Measurements from ENCODE around the gene PPP1CB.

PPP1CB gene

DNA sequence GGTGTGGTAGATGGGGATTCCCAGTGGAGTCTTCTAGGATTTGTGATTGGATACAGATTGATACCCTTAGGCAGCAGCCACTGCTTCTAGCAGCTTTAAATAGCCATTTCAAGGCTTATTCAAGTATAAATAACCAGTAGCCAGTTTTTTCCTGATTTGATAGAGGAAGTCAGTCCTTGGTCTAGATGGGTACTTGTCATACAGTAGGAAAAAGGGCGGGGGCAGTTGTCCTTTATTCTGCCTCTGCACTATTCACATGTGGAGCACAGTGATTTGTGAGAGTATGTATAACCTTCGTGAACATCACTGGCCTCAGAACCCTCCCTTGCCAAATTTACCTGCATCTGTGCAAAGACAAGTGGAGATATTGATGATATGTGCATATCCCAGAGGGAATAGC, 6.8 kb downstream of the PPP1CB start:
- Histone ChIP-seq H3K27me3 (replicated peaks; ENCODE audit: control insufficient read depth, insufficient read depth, low read length) (no peaks in the 10 kb centered on the region), H3K9me3 (ENCODE audit: control insufficient read depth, low read length) (no peaks in the 10 kb centered on the region), H3K36me3 (ENCODE audit: control insufficient read depth, insufficient read depth, low read length, severe bottlenecking) (peaks cover 18% of the 10 kb centered on the region), H3K9ac (ENCODE audit: low read length) (no peak overlapping the region), H3K4me1 (ENCODE audit: control insufficient read depth, insufficient read depth, low read length) (peaks cover 48% of the 10 kb centered on the region), H3K4me3 (ENCODE audit: low read length) (no peak overlapping the region)
- DNase-seq (ENCODE audit: low read depth): no peak

DNA sequence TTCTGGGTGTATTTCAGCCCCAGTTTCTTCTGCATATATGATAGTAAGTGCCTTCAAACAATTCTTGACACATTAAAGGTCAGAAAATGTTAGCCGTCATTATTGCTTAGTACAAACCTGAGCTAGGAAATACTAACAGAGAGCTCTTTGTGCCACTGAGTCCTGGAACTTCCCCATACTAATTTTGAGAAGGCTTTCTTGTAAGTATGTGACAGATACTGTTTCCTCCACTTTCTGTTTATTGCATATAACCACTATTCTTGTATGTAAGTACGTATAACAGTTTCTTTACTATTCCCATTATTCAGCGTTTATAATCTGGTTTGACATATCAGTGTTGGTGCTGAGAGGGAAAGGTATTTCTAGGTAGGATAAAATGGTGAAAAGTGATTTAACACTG, 9.8 kb downstream of the PPP1CB start:
- Histone ChIP-seq H3K9me3 (ENCODE audit: control insufficient read depth, low read length) (no peaks in the 10 kb centered on the region), H3K9ac (ENCODE audit: low read length) (no peak overlapping the region), H3K4me3 (ENCODE audit: low read length) (no peak overlapping the region), H3K27me3 (replicated peaks; ENCODE audit: control insufficient read depth, insufficient read depth, low read length) (no peaks in the 10 kb centered on the region), H3K4me1 (ENCODE audit: control insufficient read depth, insufficient read depth, low read length) (peaks cover 43% of the 10 kb centered on the region), H3K36me3 (ENCODE audit: control insufficient read depth, insufficient read depth, low read length, severe bottlenecking) (peaks cover 18% of the 10 kb centered on the region)
- no peak for DNase-seq (ENCODE audit: low read depth)

DNA sequence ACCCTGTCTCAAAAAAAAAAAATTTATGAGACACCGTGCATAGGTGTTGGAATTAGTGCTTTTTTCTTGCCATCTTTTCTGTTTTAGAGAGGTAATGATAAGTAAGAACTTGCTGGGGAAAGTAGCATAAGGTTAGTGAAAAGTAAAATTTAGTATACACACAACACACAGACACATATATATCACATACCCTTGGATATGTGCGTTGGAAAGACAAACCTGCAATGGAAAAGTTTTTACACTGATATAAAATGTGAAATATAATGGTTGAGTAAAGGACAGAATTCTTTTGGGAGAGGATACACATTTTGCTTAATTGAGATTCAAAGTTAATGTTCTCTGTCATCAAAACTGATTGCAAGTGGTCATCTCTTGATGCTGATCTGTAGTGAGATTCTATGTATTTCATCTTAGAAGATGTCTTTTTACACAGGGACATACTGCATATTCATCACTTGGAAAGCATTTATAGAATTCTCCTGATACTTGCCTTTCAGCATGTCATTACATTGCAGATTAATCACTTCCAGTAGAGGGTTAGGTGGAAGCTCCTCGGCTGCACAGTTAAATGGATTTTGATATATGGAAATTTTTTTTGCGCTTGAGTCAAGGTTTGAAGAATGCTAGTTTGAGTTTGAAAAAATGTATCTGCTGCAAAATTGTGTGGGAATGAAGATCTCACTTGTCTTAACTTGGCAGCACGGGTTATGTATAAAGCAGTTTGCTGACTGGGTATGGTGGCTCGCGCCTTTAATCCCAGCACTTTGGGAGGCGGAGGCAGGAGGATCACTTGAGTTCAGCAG, 13.5 kb downstream of the PPP1CB start:
- no peaks in the 10 kb centered on the region for H3K27me3 ChIP-seq (replicated peaks; ENCODE audit: control insufficient read depth, insufficient read depth, low read length)
- peaks cover 12% of the 10 kb centered on the region for H3K36me3 ChIP-seq (ENCODE audit: control insufficient read depth, insufficient read depth, low read length, severe bottlenecking)
- DNase-seq (ENCODE audit: low read depth): no peak
- no peak overlapping the region for H3K4me3 ChIP-seq (ENCODE audit: low read length)
- H3K9ac ChIP-seq (ENCODE audit: low read length): no peak overlapping the region
- no peaks in the 10 kb centered on the region for H3K9me3 ChIP-seq (ENCODE audit: control insufficient read depth, low read length)
- H3K4me1 ChIP-seq (ENCODE audit: control insufficient read depth, insufficient read depth, low read length): peaks cover 36% of the 10 kb centered on the region

DNA sequence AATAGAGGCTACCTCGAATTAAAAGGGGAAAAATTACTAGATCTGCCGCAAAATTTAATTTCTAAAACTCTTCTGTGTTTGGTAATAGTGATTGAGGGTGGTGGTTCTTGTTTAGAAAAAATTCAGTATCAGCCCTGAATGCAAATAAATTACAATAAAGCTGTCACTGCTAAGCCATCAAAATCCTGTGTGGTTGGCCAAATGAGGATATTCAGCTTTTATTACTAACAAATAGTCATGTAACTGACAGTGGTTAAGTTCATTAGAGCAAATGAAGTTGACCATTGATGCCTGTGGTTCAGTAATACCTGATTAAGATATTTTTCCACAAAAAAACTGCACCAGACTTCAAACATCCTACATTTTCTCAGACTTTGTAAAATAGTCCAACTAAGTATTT, 14.4 kb downstream of the PPP1CB start:
- no peak for DNase-seq (ENCODE audit: low read depth)
- Histone ChIP-seq H3K9ac (ENCODE audit: low read length) (no peak overlapping the region), H3K9me3 (ENCODE audit: control insufficient read depth, low read length) (no peaks in the 10 kb centered on the region), H3K36me3 (ENCODE audit: control insufficient read depth, insufficient read depth, low read length, severe bottlenecking) (peaks cover 5% of the 10 kb centered on the region), H3K27me3 (replicated peaks; ENCODE audit: control insufficient read depth, insufficient read depth, low read length) (no peaks in the 10 kb centered on the region), H3K4me1 (ENCODE audit: control insufficient read depth, insufficient read depth, low read length) (peaks cover 36% of the 10 kb centered on the region), H3K4me3 (ENCODE audit: low read length) (no peak overlapping the region)

DNA sequence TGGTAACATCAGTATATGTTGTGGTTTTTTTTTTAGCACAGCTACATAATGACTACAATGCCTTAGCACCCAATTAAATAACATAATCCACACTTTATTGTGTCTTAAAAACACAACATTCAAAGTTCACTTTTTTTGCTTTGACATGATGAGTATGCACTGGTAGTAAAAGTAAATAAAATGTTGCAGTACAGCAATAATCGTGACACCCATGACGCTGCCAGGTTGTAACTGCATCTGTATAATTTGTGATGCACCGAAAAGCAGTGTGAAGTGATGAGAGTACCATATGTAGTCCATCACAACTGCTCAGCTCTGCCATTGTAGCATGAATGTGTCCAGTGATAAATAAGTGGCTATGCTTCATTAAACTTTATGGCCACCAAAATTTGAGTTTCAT, 15.7 kb downstream of the PPP1CB start:
- H3K4me3 ChIP-seq (ENCODE audit: low read length): no peak overlapping the region
- H3K4me1 ChIP-seq (ENCODE audit: control insufficient read depth, insufficient read depth, low read length): peaks cover 31% of the 10 kb centered on the region
- no peaks in the 10 kb centered on the region for H3K36me3 ChIP-seq (ENCODE audit: control insufficient read depth, insufficient read depth, low read length, severe bottlenecking)
- DNase-seq (ENCODE audit: low read depth): no peak
- no peaks in the 10 kb centered on the region for H3K27me3 ChIP-seq (replicated peaks; ENCODE audit: control insufficient read depth, insufficient read depth, low read length)
- no peaks in the 10 kb centered on the region for H3K9me3 ChIP-seq (ENCODE audit: control insufficient read depth, low read length)
- H3K9ac ChIP-seq (ENCODE audit: low read length): no peak overlapping the region

DNA sequence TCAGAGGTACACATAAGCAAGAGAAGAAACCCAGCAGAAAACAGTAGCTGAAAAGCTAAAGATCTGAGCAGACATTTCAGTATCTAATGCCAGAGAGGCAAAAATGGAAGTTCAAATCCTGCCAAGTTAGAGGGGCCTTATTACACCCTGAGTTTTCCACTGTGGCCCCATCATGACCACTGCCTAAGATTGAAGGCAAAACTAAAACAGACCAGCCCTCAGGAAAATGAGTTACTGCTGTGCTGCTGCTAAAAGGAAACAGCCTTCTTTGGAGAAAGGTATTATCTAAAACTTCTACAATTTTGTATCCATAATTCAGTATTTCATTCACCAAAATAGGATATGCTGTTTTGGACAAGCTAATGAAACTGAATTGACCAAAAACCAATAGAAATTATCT, 16.8 kb downstream of the PPP1CB start:
- H3K36me3 ChIP-seq (ENCODE audit: control insufficient read depth, insufficient read depth, low read length, severe bottlenecking): no peaks in the 10 kb centered on the region
- H3K27me3 ChIP-seq (replicated peaks; ENCODE audit: control insufficient read depth, insufficient read depth, low read length): no peaks in the 10 kb centered on the region
- H3K9ac ChIP-seq (ENCODE audit: low read length): no peak overlapping the region
- H3K4me1 ChIP-seq (ENCODE audit: control insufficient read depth, insufficient read depth, low read length): peaks cover 21% of the 10 kb centered on the region
- no peak overlapping the region for H3K4me3 ChIP-seq (ENCODE audit: low read length)
- DNase-seq (ENCODE audit: low read depth): no peak
- H3K9me3 ChIP-seq (ENCODE audit: control insufficient read depth, low read length): no peaks in the 10 kb centered on the region

DNA sequence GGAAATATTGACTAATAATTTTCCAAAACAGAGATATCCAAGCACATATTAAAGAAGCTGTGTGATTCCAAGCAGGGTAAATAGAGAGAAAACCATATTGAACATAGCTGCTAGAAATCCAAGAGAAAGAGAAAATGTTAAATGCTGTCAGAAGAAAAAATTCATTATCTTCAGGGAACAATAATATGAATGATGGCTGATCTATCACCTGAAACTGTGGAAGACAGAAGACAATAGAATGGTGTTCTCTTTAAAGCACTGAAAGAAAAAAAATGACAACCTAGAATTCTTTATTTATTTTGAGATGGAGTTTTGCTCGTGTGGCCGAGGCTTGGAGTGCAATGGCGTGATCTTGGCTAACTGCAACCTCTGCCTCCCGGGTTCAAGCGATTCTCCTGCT, 17.3 kb downstream of the PPP1CB start:
- Histone ChIP-seq H3K27me3 (replicated peaks; ENCODE audit: control insufficient read depth, insufficient read depth, low read length) (no peaks in the 10 kb centered on the region), H3K4me3 (ENCODE audit: low read length) (no peak overlapping the region), H3K9me3 (ENCODE audit: control insufficient read depth, low read length) (no peaks in the 10 kb centered on the region), H3K9ac (ENCODE audit: low read length) (no peak overlapping the region), H3K36me3 (ENCODE audit: control insufficient read depth, insufficient read depth, low read length, severe bottlenecking) (no peaks in the 10 kb centered on the region), H3K4me1 (ENCODE audit: control insufficient read depth, insufficient read depth, low read length) (peaks cover 19% of the 10 kb centered on the region)
- no peak for DNase-seq (ENCODE audit: low read depth)

DNA sequence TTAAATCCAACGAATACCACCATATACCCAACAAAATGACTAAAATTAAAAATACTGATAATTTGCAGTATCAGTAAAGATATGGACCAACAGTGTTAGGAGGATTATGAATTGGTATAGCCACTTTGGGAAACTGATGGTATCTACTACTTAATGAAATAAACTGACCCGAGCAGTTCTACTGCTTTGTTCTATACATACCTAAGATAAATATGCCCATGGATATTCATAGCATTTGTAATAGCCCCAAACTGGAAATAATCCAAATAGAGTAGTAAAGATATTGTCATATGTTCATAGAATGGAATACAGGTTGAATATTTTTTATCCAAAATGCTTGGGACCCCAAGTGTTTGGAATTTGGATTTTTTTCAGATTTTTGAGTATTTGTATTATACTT, 20.7 kb downstream of the PPP1CB start:
- DNase-seq (ENCODE audit: low read depth): no peak
- Histone ChIP-seq H3K4me3 (ENCODE audit: low read length) (no peak overlapping the region), H3K36me3 (ENCODE audit: control insufficient read depth, insufficient read depth, low read length, severe bottlenecking) (peaks cover 2% of the 10 kb centered on the region), H3K9me3 (ENCODE audit: control insufficient read depth, low read length) (no peaks in the 10 kb centered on the region), H3K4me1 (ENCODE audit: control insufficient read depth, insufficient read depth, low read length) (peaks cover 2% of the 10 kb centered on the region), H3K27me3 (replicated peaks; ENCODE audit: control insufficient read depth, insufficient read depth, low read length) (no peaks in the 10 kb centered on the region), H3K9ac (ENCODE audit: low read length) (no peak overlapping the region)

DNA sequence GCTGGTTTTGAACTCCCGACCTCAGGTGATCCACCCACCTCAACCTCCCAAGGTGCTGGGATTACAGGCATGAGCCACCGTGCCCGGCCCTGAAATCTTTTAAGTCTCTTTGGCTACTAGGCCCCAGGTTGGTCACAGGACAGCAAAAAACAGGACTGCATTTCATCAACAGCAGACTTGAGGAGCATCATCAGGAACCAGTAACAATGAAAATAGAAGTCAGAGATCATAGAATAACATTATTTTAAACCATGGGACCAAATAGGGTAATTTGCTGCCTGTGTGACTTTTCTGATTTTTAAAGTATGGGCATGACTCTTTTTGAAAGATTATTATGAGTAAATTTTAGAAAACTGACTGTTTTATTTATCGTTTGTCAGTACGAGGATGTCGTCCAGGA, 24.8 kb downstream of the PPP1CB start:
- Histone ChIP-seq H3K36me3 (ENCODE audit: control insufficient read depth, insufficient read depth, low read length, severe bottlenecking) (peaks cover 43% of the 10 kb centered on the region), H3K4me1 (ENCODE audit: control insufficient read depth, insufficient read depth, low read length) (no peaks in the 10 kb centered on the region), H3K9me3 (ENCODE audit: control insufficient read depth, low read length) (no peaks in the 10 kb centered on the region), H3K4me3 (ENCODE audit: low read length) (no peak overlapping the region), H3K27me3 (replicated peaks; ENCODE audit: control insufficient read depth, insufficient read depth, low read length) (no peaks in the 10 kb centered on the region), H3K9ac (ENCODE audit: low read length) (no peak overlapping the region)
- DNase-seq (ENCODE audit: low read depth): no peak

DNA sequence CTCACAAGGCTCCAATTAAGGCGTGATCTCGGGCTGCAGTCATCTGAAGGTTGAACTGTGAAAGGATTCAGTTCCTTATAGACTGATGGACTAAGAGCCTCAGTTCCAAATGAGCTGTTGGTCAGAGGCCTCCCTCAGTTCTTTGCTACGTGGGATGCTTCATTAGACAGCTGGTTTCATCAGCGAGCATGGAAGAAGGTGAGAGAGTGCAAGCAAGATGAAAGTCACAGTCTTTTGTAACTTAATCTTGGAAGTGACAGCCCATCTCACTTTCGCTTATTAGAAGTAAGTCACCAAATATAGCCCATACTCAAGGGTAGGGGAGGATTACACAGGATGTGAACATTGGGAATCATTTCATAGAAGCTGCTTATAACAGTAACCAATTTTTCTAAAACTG, 26.8 kb downstream of the PPP1CB start:
- Histone ChIP-seq H3K4me1 (ENCODE audit: control insufficient read depth, insufficient read depth, low read length) (no peaks in the 10 kb centered on the region), H3K9ac (ENCODE audit: low read length) (no peak overlapping the region), H3K4me3 (ENCODE audit: low read length) (no peak overlapping the region), H3K36me3 (ENCODE audit: control insufficient read depth, insufficient read depth, low read length, severe bottlenecking) (peaks cover 62% of the 10 kb centered on the region), H3K9me3 (ENCODE audit: control insufficient read depth, low read length) (no peaks in the 10 kb centered on the region), H3K27me3 (replicated peaks; ENCODE audit: control insufficient read depth, insufficient read depth, low read length) (no peaks in the 10 kb centered on the region)
- no peak for DNase-seq (ENCODE audit: low read depth)

DNA sequence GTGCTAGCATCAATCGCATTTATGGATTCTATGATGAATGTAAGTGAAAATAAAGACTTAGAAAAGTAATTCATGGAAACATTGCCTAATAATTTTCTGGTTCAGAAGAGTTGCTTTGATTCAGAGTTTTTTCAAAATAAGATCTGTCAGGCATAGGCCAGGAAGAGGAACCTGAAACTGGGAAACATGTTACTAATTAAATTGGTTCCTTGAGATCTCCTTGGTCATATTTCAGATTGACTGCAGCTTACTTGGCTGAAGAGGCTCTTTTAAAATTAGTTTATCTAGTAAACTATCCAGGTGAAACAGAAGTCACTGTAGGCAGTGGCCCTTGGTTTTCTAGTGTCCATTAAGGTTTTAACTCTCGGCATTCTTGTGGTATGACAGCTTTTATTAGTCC, 27.4 kb downstream of the PPP1CB start:
- H3K9me3 ChIP-seq (ENCODE audit: control insufficient read depth, low read length): no peaks in the 10 kb centered on the region
- no peak overlapping the region for H3K9ac ChIP-seq (ENCODE audit: low read length)
- H3K4me1 ChIP-seq (ENCODE audit: control insufficient read depth, insufficient read depth, low read length): no peaks in the 10 kb centered on the region
- H3K27me3 ChIP-seq (replicated peaks; ENCODE audit: control insufficient read depth, insufficient read depth, low read length): no peaks in the 10 kb centered on the region
- no peak overlapping the region for H3K4me3 ChIP-seq (ENCODE audit: low read length)
- no peak for DNase-seq (ENCODE audit: low read depth)
- H3K36me3 ChIP-seq (ENCODE audit: control insufficient read depth, insufficient read depth, low read length, severe bottlenecking): peaks cover 67% of the 10 kb centered on the region

DNA sequence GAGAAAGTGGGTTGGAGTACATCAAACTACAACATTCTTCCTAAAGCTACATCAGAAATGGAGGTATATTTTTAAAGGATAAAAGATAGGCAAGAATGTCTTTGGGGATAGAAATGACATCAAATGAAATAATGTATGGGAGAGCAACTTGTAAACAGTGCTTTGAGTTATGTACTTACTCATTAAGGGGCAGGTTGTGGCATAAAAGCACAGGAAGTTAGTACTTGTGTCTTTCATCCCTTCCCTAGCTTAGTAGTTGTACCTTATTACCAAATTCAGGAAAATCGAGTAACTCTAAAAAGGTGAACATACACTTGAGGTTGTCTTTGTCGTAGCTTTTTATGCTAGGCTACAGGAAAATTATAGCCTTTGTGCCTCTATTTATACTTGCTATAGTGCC, 28.9 kb downstream of the PPP1CB start:
- Histone ChIP-seq H3K36me3 (ENCODE audit: control insufficient read depth, insufficient read depth, low read length, severe bottlenecking) (peaks cover 81% of the 10 kb centered on the region), H3K9me3 (ENCODE audit: control insufficient read depth, low read length) (no peaks in the 10 kb centered on the region), H3K4me1 (ENCODE audit: control insufficient read depth, insufficient read depth, low read length) (no peaks in the 10 kb centered on the region), H3K4me3 (ENCODE audit: low read length) (no peak overlapping the region), H3K9ac (ENCODE audit: low read length) (no peak overlapping the region), H3K27me3 (replicated peaks; ENCODE audit: control insufficient read depth, insufficient read depth, low read length) (no peaks in the 10 kb centered on the region)
- no peak for DNase-seq (ENCODE audit: low read depth)

All from adipocyte (in vitro differentiated cells).